GM21825 (cell line): ENCODE measurements around the gene TMEM161A.
A peak's percentile ranks its signal among the peaks of the same experiment; 100 is the strongest.
"Not testable (repeated sequence)": the region's sequence is repeated elsewhere in the genome, so short reads cannot be mapped to it uniquely, and the experiment has no call there.

Experiments used
- ATAC-seq: cut with Tn5 transposase; IDR thresholded peaks from one replicate; pipeline ENCODE4 v1.9.1; 2021; ENCODE audit warnings: mild to moderate bottlenecking, moderate library complexity; ENCODE audit not compliant: unreplicated experiment

TMEM161A gene

GRCh38 chr19:19155495-19156219, 17.4 kb upstream of the TMEM161A start:
- peak; percentile 56 for ATAC-seq

- ATAC-seq = no peak
These were observed 16.7 kb upstream of the TMEM161A start for GRCh38 chr19:19154768-19155494.

- no peak for ATAC-seq
These were observed 14.5 kb upstream of the TMEM161A start for GRCh38 chr19:19152668-19153384.

GRCh38 chr19:19151418-19151817, 13.1 kb upstream of the TMEM161A start:
- ATAC-seq = no peak

- ATAC-seq = no peak
These were observed 11.2 kb upstream of the TMEM161A start for GRCh38 chr19:19149435-19149834.

DNA sequence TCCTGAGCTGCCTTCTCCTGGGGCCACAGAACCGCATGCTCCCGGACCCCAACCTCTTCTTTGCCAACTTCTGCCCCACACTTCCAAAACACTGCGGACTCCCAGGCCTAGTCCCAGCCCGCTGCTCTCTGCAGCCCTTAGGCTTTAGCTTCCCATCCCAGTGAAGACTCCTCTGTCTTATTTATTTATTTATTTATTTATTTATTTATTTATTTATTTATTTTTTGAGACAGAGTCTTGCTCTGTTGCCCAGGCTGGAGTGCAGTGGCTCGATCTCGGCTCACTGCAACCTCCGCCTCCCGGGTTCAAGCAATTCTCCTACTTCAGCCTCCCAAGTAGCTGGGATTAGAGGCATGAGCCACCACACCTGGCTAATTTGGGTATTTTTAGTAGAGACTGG, 10.2 kb upstream of the TMEM161A start:
- not testable (repeated sequence) for ATAC-seq

GRCh38 chr19:19147344-19147743, 9.1 kb upstream of the TMEM161A start:
- no peak for ATAC-seq

DNA sequence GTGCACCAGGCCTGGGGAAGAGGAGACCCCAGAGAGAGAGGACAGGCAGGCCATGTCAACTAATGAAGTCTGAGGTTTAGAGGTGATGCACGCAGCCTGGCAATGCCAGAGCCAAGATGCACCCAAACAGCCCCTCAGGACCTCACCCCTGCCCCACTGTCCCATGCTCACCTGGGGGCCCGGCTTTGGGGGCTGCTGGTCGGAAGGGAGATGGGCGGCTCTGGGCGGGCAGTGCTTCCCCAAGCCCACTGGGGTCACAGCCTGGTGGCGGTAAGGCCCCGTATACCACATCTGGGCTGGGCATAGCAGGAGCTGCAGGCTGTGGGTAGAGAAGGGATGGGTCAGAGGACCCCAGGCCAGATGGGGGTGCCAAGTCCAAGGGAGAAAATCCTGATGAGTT, 8.6 kb upstream of the TMEM161A start:
- no peak for ATAC-seq

DNA sequence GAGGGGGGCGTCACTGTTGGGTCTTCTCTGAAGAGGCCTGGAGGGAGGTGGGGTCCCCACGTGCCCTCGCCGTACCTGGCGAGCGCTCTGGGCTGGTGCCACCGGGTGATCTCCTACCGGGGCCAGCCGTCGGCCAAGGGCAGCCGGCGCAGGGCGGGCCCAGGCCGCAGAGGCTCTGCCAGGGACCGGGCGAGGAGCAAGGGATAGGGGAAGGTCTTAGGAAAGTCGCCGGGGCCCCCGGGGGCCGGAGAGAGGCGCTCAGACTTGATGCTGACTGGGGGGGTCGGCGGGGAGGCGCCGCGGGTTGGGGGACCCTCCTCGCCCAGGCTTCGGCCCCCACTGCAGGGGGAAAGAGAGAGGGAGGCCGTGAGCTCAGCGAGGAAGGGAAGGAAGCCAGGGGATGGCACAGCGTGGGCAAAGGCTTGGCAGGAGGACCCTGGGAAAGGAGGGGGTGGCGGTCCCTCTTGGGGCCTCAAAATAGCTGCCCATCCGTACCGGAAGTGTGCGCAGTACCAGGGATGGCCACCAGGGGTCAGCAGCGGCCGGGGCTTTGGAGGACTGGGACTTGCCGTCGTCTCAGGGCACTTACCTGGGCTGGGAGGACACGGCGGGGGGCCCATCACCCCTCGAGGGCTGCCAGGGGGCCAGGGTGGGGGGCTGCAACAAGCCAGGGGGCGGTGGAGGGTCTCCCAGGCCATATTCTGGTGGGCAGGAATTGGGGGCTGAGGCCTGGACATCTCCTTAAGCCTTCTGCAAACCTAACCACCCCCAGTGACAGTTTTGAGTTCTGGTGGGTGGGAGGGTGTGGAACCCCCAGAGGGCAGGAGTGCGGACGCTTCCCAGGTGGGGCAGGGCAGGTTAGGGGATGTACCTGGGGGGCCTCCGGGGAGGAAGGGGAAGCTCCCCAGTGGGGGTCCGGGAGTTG, 7.7 kb upstream of the TMEM161A start:
- no peak for ATAC-seq

DNA sequence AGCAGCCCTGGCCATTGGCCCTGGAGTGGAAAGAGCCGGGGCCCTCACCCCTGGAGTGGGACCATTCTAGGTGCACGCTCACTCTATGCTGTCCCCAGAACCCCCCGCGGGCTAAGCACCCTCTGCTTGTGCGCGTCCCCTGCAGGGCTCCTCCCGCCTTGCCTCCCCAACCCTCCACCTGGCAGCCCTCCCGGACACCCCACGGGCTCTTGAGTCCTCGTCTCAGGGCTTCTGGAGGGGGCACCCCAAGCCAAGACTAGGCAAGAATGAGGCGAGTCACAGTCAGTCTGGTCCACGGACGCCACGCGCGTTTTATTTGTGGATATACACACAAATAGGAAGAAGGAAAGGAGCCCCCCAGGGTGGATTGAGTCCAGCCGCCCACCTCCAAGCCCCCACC, 7.0 kb upstream of the TMEM161A start:
- no peak for ATAC-seq

- no peak for ATAC-seq
These were observed 4.1 kb upstream of the TMEM161A start for GRCh38 chr19:19142347-19142746.

GRCh38 chr19:19140476-19140875, 2.2 kb upstream of the TMEM161A start:
- no peak for ATAC-seq

GRCh38 chr19:19139876-19140229, 1.6 kb upstream of the TMEM161A start:
- no peak for ATAC-seq

GRCh38 chr19:19137556-19138108, 646 bp downstream of the TMEM161A start:
- ATAC-seq = no peak

DNA sequence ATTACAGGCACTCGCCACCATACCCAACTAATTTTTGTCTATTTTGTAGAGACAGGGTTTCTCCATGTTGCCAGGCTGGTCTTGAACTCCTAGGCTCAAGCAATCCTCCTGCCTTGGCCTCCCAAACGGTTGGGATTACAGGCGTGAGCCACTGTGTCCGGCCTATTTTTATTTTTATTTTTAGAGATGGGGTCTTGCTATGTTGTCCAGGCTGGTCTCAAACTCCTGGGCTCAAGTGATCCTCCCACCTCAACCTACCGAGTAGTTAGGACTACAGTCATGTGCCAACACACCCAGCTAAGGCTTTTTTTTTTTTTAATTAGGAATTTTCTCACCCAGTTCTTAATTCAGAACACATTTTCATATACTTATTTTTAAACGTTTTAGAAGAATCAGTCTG, 2.6 kb downstream of the TMEM161A start:
- not testable (repeated sequence) for ATAC-seq

DNA sequence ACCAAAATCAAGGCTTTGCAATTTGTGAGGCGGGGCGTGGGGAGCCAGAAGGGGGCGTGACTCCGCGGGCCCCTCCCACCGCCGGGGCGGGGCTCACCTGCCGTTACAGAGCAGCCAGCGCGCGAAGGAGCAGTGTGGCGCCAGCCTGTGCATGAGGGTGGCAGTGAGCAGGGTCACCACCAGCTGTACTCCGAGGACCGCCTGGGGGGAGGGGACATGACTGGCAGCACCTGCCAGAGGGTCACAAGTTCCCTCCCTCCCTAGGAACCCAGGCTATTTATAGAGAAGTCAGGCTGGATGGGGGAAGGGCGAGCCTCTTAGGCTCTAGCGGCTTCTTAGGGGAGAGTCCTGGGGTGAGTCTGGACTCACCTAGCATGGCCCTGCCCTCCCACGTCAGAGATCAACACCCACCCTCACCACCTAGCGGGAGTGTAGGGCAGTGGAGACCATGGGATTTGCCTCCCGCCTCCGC, 3.6 kb downstream of the TMEM161A start:
- ATAC-seq = no peak

- ATAC-seq = no peak
These were observed 4.3 kb downstream of the TMEM161A start for GRCh38 chr19:19133985-19134384.

DNA sequence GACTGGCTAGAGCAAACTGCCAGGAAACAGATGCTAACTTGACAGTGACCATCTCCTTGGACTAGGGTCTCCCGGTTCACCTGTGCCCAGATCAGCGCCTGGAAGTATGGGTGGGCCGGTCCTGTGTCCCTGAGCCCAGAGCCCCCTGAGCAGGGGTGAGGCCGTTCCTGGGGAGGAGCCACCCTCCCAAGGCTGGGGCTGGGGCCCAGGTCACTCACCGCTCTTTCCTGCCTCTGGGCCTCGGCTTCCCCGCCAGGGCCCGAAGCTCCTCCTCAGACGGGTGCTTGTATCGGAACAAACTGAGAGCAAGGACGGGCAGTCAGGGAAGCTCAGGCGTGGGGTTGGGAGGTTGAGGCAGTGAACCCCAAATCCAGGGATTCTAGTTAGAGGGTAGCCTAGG, 5.4 kb downstream of the TMEM161A start:
- ATAC-seq = no peak

- ATAC-seq = no peak
These were observed 6.3 kb downstream of the TMEM161A start for GRCh38 chr19:19131989-19132388.

DNA sequence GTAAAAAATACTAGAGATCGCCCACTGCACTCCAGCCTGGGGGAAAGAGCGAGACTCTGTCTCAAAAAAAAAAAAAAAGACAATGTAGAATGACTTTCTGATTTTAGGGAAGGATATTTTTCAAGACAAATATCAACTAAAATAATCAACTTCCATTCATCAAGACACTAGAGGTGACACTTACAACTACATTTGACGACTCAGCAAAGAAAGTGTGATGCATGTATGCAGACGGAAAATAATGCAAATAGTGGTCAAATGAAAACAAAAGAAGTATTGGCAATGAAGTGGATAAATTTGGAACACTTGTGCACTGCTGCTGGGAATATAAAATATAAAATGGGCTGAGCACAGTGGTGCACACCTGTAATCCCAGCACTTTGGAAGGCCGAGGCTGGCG, 12.2 kb downstream of the TMEM161A start:
- ATAC-seq = no peak
